Uterus (tissue), 2 donors: ENCODE data around the gene BTC.

Experiments
- CTCF ChIP-seq, 4 experiments: fragments of 200-600 bp in 2 of 4; fragments of 450-650 bp in 2 of 4; sonication (generic) in 2 of 4; IDR thresholded peaks; one replicate each; pipeline ENCODE4 v1.5.1; 2016 to 2019; ENCODE audit warnings: antibody characterized with exemption in 4 of 4, mild to moderate bottlenecking in 2 of 4, moderate library complexity in 1 of 4
- POLR2A ChIP-seq, 2 donors: fragments of 450-650 bp; IDR thresholded peaks; one replicate each; pipeline ENCODE4 v1.6.1; 2016; ENCODE audit warnings: antibody characterized with exemption in 2 of 2, mild to moderate bottlenecking in 1 of 2, moderate library complexity in 1 of 2

GRCh38 chr4:74789518-74789917 is 4.8 kb downstream of the BTC start:
- TF ChIP-seq CTCF (IDR thresholded peaks at IDR 0.05): no peak
- TF ChIP-seq POLR2A (IDR thresholded peaks at IDR 0.05): no peak
